Measurements from ENCODE around the gene AKR1D1.

DNA sequence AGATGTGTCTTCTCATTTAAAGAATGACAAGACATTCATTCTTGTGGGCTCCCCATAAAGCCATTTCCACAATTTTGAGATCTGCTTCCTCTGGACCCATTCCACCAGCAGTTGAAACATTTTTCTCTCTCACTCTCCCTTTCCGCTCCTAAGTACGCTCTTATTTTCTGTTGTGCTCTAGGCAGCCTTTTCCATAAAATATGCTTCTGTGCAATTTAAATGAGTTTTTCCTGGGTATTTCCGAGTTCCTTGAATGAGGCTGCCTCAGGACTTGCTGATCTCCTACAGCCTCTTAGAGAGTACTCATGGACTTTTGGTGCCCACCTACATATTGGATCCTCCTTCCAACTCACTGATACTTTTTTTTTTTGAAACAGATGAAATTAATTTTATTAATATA lies 23.6 kb upstream of the AKR1D1 start:
- TF ChIP-seq POLR2A (IDR thresholded peaks at IDR 0.05; ENCODE audit: low read depth) (no peak), POLR2AphosphoS5 (IDR thresholded peaks at IDR 0.05) (no peak), CTCF (IDR thresholded peaks at IDR 0.05) (no peak), EP300 (IDR thresholded peaks at IDR 0.05) (no peak)

All from esophagus muscularis mucosa (tissue), 4 donors.